ENCODE results near the gene TBCK. TPM values are rescaled to one million over a fixed set of nuclear protein-coding genes. Genes with fewer than 3 reads are reported as not detected.

The TBCK gene
- 28.3 and 47.2 TPM in 2 replicates for total RNA-seq (ENCODE audit: low replicate concordance)

GRCh38 chr4:106315968-106316772 is at the start of gene TBCK, which contains the start of gene AIMP1:
Gene TBCK, minus strand, starts transcription at chr4:106316209. Its CDS starts 7,249 bp downstream, at chr4:106308960.
Gene AIMP1, plus strand, starts transcription at chr4:106316550. Its CDS starts 8,460 bp downstream, at chr4:106325010.

Other genes with a start within 250 kb of the TBCK start
- 10.4 and 19.8 TPM in 2 replicates for gene AIMP1, start 341 bp upstream of the TBCK start, total RNA-seq (ENCODE audit: low replicate concordance)
- gene GIMD1, start 52.6 kb upstream of the TBCK start, total RNA-seq (ENCODE audit: low replicate concordance) = not detected in 2 replicates

Data from smooth muscle cell of the coronary artery (primary cell).